GM12878 (cell line): ENCODE measurements around the gene TNFRSF8. TPM values are rescaled to one million over a fixed set of nuclear protein-coding genes. Genes with fewer than 3 reads are reported as not detected.

Experiments
- ATAC-seq: fragments of 200-7000 bp; cut with Tn5 transposase; 3 replicates; pipeline ENCODE4 v1.9.1; 2020; ENCODE audit warnings: mild to moderate bottlenecking, moderate library complexity
- BruUV-seq: library from RNA; stranded (reverse); fragments of 400-500 nt; replicated peaks from 2 replicates; lab custom pipeline; 2021; lab: Mats Ljungman, UMichigan
- CTCF ChIA-PET: fragments of 300-600 bp; sonication (Branson Sonifier 250); formaldehyde crosslinking; extraction: SDS; loops from one replicate; lab custom pipeline; 2021; ENCODE audit warnings: inconsistent platforms; lab: Yijun Ruan, JAX
- POLR2A ChIA-PET: fragments of 350-600 bp; formaldehyde crosslinking; extraction: SDS; loops from one replicate; lab custom pipeline; 2021; ENCODE audit warnings: inconsistent platforms; lab: Charles Lee
- RAD21 ChIA-PET: fragments of 300-600 bp; sonication (Branson Sonifier 250); formaldehyde crosslinking; loops from one replicate; lab custom pipeline; 2023; ENCODE audit warnings: antibody characterized with exemption; ENCODE audit not compliant: unreplicated experiment; lab: Charles Lee
- SMC1A ChIA-PET: fragments of 300-600 bp; sonication (Branson Sonifier 250); formaldehyde crosslinking; loops from one replicate; lab custom pipeline; 2023; ENCODE audit not compliant: unreplicated experiment, uncharacterized antibody; lab: Charles Lee
- DNase-seq: peaks from one replicate; pipeline ENCODE4 v3.0.0-alpha.2; 2011; ENCODE audit warnings: low read depth, low spot score
- FAIRE-seq: peaks from 3 replicates; lab custom pipeline; 2011; peaks lifted over from hg19 to GRCh38; lab: Jason Lieb, UNC
- H2AFZ ChIP-seq: 2 replicates; pipeline ENCODE4 v1.6.0; 2011; ENCODE audit warnings: low read depth, low read length, control low read depth; ENCODE audit not compliant: control insufficient read depth
- H3K27ac ChIP-seq: 2 replicates; pipeline ENCODE4 v1.5.1; 2011; ENCODE audit warnings: control low read depth; ENCODE audit not compliant: control insufficient read depth, insufficient read depth
- H3K27me3 ChIP-seq, 2 experiments: replicated peaks in 1 of 2; 2 replicates each; pipeline versions ENCODE4 v1.6.0 to v1.6.1; 2011; ENCODE audit warnings: low read length in 1 of 2; ENCODE audit not compliant: control insufficient read depth in 2 of 2, insufficient read depth in 2 of 2
- H3K36me3 ChIP-seq, 2 experiments: 2 replicates each; pipeline ENCODE4 v1.5.1; 2011; ENCODE audit warnings: low read length in 1 of 2; ENCODE audit not compliant: control insufficient read depth in 2 of 2, insufficient read depth in 2 of 2
- H3K4me1 ChIP-seq: 2 replicates; pipeline ENCODE4 v1.6.1; 2011; ENCODE audit warnings: mild to moderate bottlenecking, low read length, moderate library complexity, mixed read lengths; ENCODE audit not compliant: control insufficient read depth, insufficient read depth
- H3K4me2 ChIP-seq: 2 replicates; pipeline ENCODE4 v1.6.0; 2011; ENCODE audit warnings: control low read depth; ENCODE audit not compliant: control insufficient read depth, insufficient read depth
- H3K4me3 ChIP-seq: fragments of 200-600 bp; sonication (generic); 2 replicates; pipeline ENCODE4 v1.5.1; 2016
- H3K79me2 ChIP-seq: 2 replicates; pipeline ENCODE4 v1.6.0; 2011; ENCODE audit warnings: low read length; ENCODE audit not compliant: control insufficient read depth, insufficient read depth
- H3K9ac ChIP-seq: 2 replicates; pipeline ENCODE4 v1.8.0; 2011; ENCODE audit warnings: low read length, control low read depth, mixed read lengths; ENCODE audit not compliant: control insufficient read depth, insufficient read depth
- H3K9me3 ChIP-seq: replicated peaks from 3 replicates; pipeline ENCODE4 v1.5.1; 2011; ENCODE audit warnings: mild to moderate bottlenecking, low read length; ENCODE audit not compliant: control insufficient read depth, insufficient read depth
- H4K20me1 ChIP-seq: 2 replicates; pipeline ENCODE4 v1.6.0; 2011; ENCODE audit not compliant: control insufficient read depth, insufficient read depth
- IKZF1 ChIP-seq: fragments of 450-650 bp; conservative IDR thresholded peaks from 2 replicates; pipeline ENCODE4 v1.6.1; 2017; ENCODE audit warnings: antibody characterized with exemption, mild to moderate bottlenecking
- RAD51 ChIP-seq: fragments of 450-650 bp; IDR thresholded peaks from 2 replicates; pipeline ENCODE4 v1.6.1; 2016; ENCODE audit warnings: moderate library complexity, mild to moderate bottlenecking, inconsistent platforms
- SREBF1 ChIP-seq: IDR thresholded peaks from 2 replicates; pipeline ENCODE4 v1.6.1; 2012; ENCODE audit warnings: mild to moderate bottlenecking, low read length
- SREBF2 ChIP-seq: IDR thresholded peaks from 2 replicates; pipeline ENCODE4 v1.6.1; 2012; ENCODE audit warnings: mild to moderate bottlenecking, low read length
- SUZ12 ChIP-seq: fragments of 200-600 bp; sonication (generic); IDR thresholded peaks from one replicate; pipeline ENCODE4 v1.6.1; 2018; ENCODE audit warnings: antibody characterized with exemption, mild to moderate bottlenecking; ENCODE audit not compliant: unreplicated experiment
- WGBS: methylation state at CpG from one replicate; pipeline ENCODE4 v1.1.6; 2016; ENCODE audit warnings: low lambda C conversion rate; ENCODE audit not compliant: insufficient replicate concordance, insufficient coverage; ENCODE audit errors: missing lambda C conversion rate; 5-methylcytosine and 5-hydroxymethylcytosine counted together
- in situ Hi-C: fragments of 300-500 bp; cut with MboI; formaldehyde crosslinking; loops from 9 replicates; pipeline ENCODE4 v1.14.3; 2018; ENCODE audit warnings: mixed read lengths
- intact Hi-C: fragments of 100-400 bp; cut with micrococcal nuclease; formaldehyde crosslinking; loops from one replicate; pipeline ENCODE4 v1.14.2; 2022; ENCODE audit not compliant: unreplicated experiment
- polyA plus RNA-seq, 11 experiments: library from polyadenylated mRNA; depleted of rRNA in 4 of 11; unstranded in 6 of 11; stranded (reverse) in 5 of 11; fragments of >200 nt; fragmentation: Nextera tagmentation in 4 of 11; fragmentation: Illumina TruSeq in 1 of 11; extraction: Ambion mirVana in 4 of 11; extraction: Trizol in 1 of 11; gene quantifications; 1 replicate in 1 of 11; 2 replicates in 10 of 11; pipeline versions ENCODE4 v1.2.1 to v1.2.3, GENCODE V29; 2011 to 2016; ENCODE audit warnings: inconsistent platforms in 2 of 11, missing spikeins in 2 of 11, low read depth in 1 of 11
- total RNA-seq, 4 experiments: library from RNA; depleted of rRNA in 3 of 4; stranded (reverse); fragments of >200 nt in 3 of 4; fragmentation: Illumina TruSeq in 1 of 4; extraction: Trizol in 1 of 4; gene quantifications; 2 replicates each; pipeline versions ENCODE4 v1.2.1 to v1.2.3, GENCODE V29; 2013 to 2021
- TF ChIP-seq, protein P1 (sequence below): IDR thresholded peaks from 2 replicates; pipeline ENCODE4 v1.6.1; 2011; ENCODE audit warnings: mild to moderate bottlenecking, low read depth, low read length, moderate library complexity; ENCODE audit not compliant: insufficient replicate concordance

Gene TNFRSF8
- total and polyA plus RNA-seq, 10 of the 15 experiments (the other 5 are each of a cell fraction or from before 2014, with no cell fraction given) = 9.8 to 114 (median 58.8) TPM

DNA sequence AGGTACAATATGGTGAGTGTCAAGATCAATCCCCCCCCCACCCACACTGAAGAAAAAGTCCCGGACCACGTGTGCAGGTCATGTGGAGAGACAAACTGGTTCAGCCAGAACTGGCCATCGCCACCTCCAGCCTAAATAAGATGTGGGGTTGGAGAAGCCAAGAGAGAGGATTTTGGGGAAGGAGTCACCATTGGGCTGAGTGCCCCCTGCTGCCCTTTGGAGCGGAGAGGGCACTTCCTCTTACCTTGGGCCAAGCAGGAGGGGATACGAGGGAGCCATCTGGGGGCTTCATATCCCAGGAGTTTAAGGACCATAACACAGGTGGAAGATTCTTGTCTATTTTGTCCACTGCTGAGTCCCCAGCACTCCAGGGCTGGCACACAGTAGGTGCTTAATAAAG is 101.1 kb downstream of the TNFRSF8 start:
- in situ Hi-C loops = loop anchor here (25.0 kb wide), 1 partner anchor 1573 kb away; no protein-coding TSS in a partner anchor
- SMC1A ChIA-PET = interaction anchor here (1.0 to 20.8 kb wide), 4 partner anchors 16 to 39 kb away, joined by 4 to 347 read pairs (median 7); no protein-coding TSS in a partner anchor
- H3K27me3 ChIP-seq = no peaks in the 10 kb centered on the region
- DNase-seq (no peak), FAIRE-seq (no peak), ATAC-seq (no peak)
- H3K4me2 ChIP-seq = no peak overlapping the region
- H4K20me1 ChIP-seq = no peaks in the 10 kb centered on the region; the same call in 1 of the 2 replicates
- intact Hi-C loops = loop anchor here (5.0 kb wide), 2 partner anchors 33 to 117 kb away; no protein-coding TSS in a partner anchor
- RAD21 ChIA-PET = interaction anchor here (5.1 to 8.2 kb wide), 2 partner anchors 16 to 17 kb away, joined by 118 to 119 read pairs; no protein-coding TSS in a partner anchor
- CTCF ChIA-PET = interaction anchor here (1.2 to 3.4 kb wide), 3 partner anchors 15 to 35 kb away, joined by 3 to 19 read pairs (median 3); no protein-coding TSS in a partner anchor
- no peak overlapping the region for H2AFZ ChIP-seq
- no TSS peak for BruUV-seq
- TF ChIP-seq RAD51 = peak; percentile 63; the same call in 1 of the 2 replicates
- no peak for TF ChIP-seq SUZ12
- TF ChIP-seq SREBF1 = no peak
- TF ChIP-seq SREBF2 = no peak
- H3K4me3 ChIP-seq = no peak overlapping the region
- H3K9me3 ChIP-seq = no peaks in the 10 kb centered on the region
- POLR2A ChIA-PET = interaction anchor here (1.3 to 2.4 kb wide), 3 partner anchors 8 to 19 kb away, joined by 8 read pairs; no protein-coding TSS in a partner anchor
- H3K9ac ChIP-seq = no peak overlapping the region
- peaks cover 26% of the 10 kb centered on the region for H3K79me2 ChIP-seq
- peaks cover 58% of the 10 kb centered on the region for H3K4me1 ChIP-seq
- peak overlapping the region; percentile 89; the same call in 1 of the 2 replicates for H3K27ac ChIP-seq
- 85% methylated on average over 5 of the region's 5 CpGs for WGBS
- H3K36me3 ChIP-seq = no peaks in the 10 kb centered on the region

DNA sequence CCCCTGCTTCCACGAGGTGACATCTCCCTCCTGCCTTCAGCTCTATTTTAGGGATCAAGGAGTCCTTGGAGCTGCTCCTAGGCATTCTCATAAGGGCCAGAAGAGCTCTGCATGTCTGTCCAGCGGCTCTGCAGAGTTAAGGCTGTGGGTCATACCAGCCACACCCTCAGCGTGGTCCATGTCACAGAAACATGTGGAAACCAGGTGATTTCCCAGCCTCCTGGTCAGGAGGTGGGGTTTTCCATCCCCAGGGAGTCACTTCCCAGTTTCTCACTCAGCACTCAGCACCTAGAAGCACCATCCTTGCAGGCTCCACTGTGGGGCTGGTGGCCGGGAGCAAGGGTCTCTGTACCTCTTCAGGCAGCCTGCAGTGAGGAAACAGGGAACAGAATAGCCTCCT is 102.2 kb downstream of the TNFRSF8 start:
- Histone ChIP-seq H3K36me3 (0 out of 4 replicates have a peak, but pooled peaks cover under 1 to 2% of the 10 kb centered on the region in 2 experiments), H3K9me3 (no peaks in the 10 kb centered on the region), H3K4me2 (no peak overlapping the region), H3K27me3 (no peaks in the 10 kb centered on the region), H2AFZ (no peak overlapping the region), H3K79me2 (peaks cover 38% of the 10 kb centered on the region), H3K4me3 (no peak overlapping the region), H3K9ac (no peak overlapping the region), H4K20me1 (no peaks in the 10 kb centered on the region; the same call in 1 of the 2 replicates), H3K4me1 (peaks cover 60% of the 10 kb centered on the region), H3K27ac (no peak overlapping the region)
- TF ChIP-seq, protein P1, sequence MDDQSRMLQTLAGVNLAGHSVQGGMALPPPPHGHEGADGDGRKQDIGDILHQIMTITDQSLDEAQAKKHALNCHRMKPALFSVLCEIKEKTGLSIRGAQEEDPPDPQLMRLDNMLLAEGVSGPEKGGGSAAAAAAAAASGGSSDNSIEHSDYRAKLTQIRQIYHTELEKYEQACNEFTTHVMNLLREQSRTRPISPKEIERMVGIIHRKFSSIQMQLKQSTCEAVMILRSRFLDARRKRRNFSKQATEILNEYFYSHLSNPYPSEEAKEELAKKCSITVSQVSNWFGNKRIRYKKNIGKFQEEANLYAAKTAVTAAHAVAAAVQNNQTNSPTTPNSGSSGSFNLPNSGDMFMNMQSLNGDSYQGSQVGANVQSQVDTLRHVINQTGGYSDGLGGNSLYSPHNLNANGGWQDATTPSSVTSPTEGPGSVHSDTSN = no peak
- peak; percentile 50 for TF ChIP-seq IKZF1
- in situ Hi-C loops = loop anchor here (25.0 kb wide), 1 partner anchor 1572 kb away; no protein-coding TSS in a partner anchor
- FAIRE-seq (no peak), DNase-seq (no peak), ATAC-seq (no peak)
- WGBS = 68% methylated on average over 4 of the region's 4 CpGs
- ChIA-PET POLR2A (interaction anchor here (0.5 to 2.4 kb wide), 9 partner anchors 9 to 122 kb away, joined by 3 to 8 read pairs (median 4); no protein-coding TSS in a partner anchor), SMC1A (interaction anchor here (1.0 to 20.8 kb wide), 4 partner anchors 17 to 40 kb away, joined by 4 to 347 read pairs (median 7); no protein-coding TSS in a partner anchor), CTCF (interaction anchor here (0.7 to 3.4 kb wide), 6 partner anchors 10 to 87 kb away, joined by 3 to 19 read pairs (median 3); no protein-coding TSS in a partner anchor), RAD21 (interaction anchor here (0.9 to 8.2 kb wide), 6 partner anchors 9 to 41 kb away, joined by 3 to 119 read pairs (median 4); no protein-coding TSS in a partner anchor)
- intact Hi-C loops = no loop called here
- BruUV-seq = no TSS peak
